Astrocyte (in vitro differentiated cells and primary cell): Measurements from ENCODE around the gene ERF. TPM values are rescaled to one million over a fixed set of nuclear protein-coding genes. Genes with fewer than 3 reads are reported as not detected.

Source experiments
- DNase-seq: peaks from one replicate; pipeline ENCODE4 v3.0.0-alpha.2; 2010; ENCODE audit warnings: low read depth
- FAIRE-seq: peaks from 2 replicates; lab custom pipeline; 2011; peaks lifted over from hg19 to GRCh38; lab: Jason Lieb, UNC
- H2AFZ ChIP-seq: 2 replicates; pipeline ENCODE4 v1.6.0; 2012; ENCODE audit warnings: low read depth, low read length, inconsistent platforms
- H3K27ac ChIP-seq: 2 replicates; pipeline ENCODE4 v1.5.1; 2011; ENCODE audit warnings: low read depth, low read length, inconsistent platforms
- H3K27me3 ChIP-seq: 2 replicates; pipeline ENCODE4 v1.6.0; 2011; ENCODE audit warnings: low read length, inconsistent platforms; ENCODE audit not compliant: insufficient read depth
- H3K36me3 ChIP-seq: 2 replicates; pipeline ENCODE4 v1.5.1; 2011; ENCODE audit warnings: low read length, inconsistent platforms; ENCODE audit not compliant: insufficient read depth
- H3K4me1 ChIP-seq: 2 replicates; pipeline ENCODE4 v1.5.1; 2011; ENCODE audit warnings: low read length, inconsistent platforms; ENCODE audit not compliant: insufficient read depth
- H3K4me2 ChIP-seq: 2 replicates; pipeline ENCODE4 v1.6.0; 2012; ENCODE audit warnings: low read length, inconsistent platforms
- H3K4me3 ChIP-seq: 2 replicates; pipeline ENCODE4 v1.5.1; 2011; ENCODE audit warnings: low read depth, mild to moderate bottlenecking, low read length, inconsistent platforms; ENCODE audit not compliant: insufficient read depth
- H3K79me2 ChIP-seq: 2 replicates; pipeline ENCODE4 v1.6.0; 2012; ENCODE audit warnings: mild to moderate bottlenecking, low read length, inconsistent platforms; ENCODE audit not compliant: insufficient read depth
- H3K9ac ChIP-seq: 2 replicates; pipeline ENCODE4 v1.6.0; 2012; ENCODE audit warnings: mild to moderate bottlenecking, low read length, inconsistent platforms
- H3K9me3 ChIP-seq: 2 replicates; pipeline ENCODE4 v1.5.1; 2012; ENCODE audit warnings: low read depth, mild to moderate bottlenecking, low read length, inconsistent platforms; ENCODE audit not compliant: insufficient read depth
- H4K20me1 ChIP-seq: 2 replicates; pipeline ENCODE4 v1.6.0; 2012; ENCODE audit warnings: low read length, inconsistent platforms; ENCODE audit not compliant: insufficient read depth
- H3K27ac Mint-ChIP-seq: one replicate; pipeline ENCODE4 v1.8.0; 2021; ENCODE audit warnings: mild to moderate bottlenecking, mixed read lengths; ENCODE audit not compliant: unreplicated experiment
- H3K27me3 Mint-ChIP-seq: one replicate; pipeline ENCODE4 v1.8.0; 2021; ENCODE audit warnings: low read depth, mixed read lengths; ENCODE audit not compliant: unreplicated experiment
- H3K36me3 Mint-ChIP-seq: one replicate; pipeline ENCODE4 v1.8.0; 2021; ENCODE audit warnings: low read depth, mixed read lengths; ENCODE audit not compliant: unreplicated experiment
- H3K4me1 Mint-ChIP-seq: one replicate; pipeline ENCODE4 v1.8.0; 2021; ENCODE audit warnings: low read depth, mixed read lengths; ENCODE audit not compliant: unreplicated experiment
- H3K4me3 Mint-ChIP-seq: one replicate; pipeline ENCODE4 v1.8.0; 2021; ENCODE audit warnings: mild to moderate bottlenecking, moderate library complexity, mixed read lengths; ENCODE audit not compliant: unreplicated experiment
- H3K9me3 Mint-ChIP-seq: one replicate; pipeline ENCODE4 v1.8.0; 2021; ENCODE audit warnings: mild to moderate bottlenecking, mixed read lengths; ENCODE audit not compliant: unreplicated experiment
- CTCF ChIP-seq: IDR thresholded peaks from 2 replicates; pipeline ENCODE4 v1.5.1; 2011; ENCODE audit warnings: low read depth, mild to moderate bottlenecking, inconsistent platforms, low read length, moderate library complexity; ENCODE audit not compliant: insufficient read depth
- EZH2 ChIP-seq: IDR thresholded peaks from 2 replicates; pipeline ENCODE4 v1.6.1; 2012; ENCODE audit warnings: mild to moderate bottlenecking, low read length, inconsistent platforms; ENCODE audit not compliant: insufficient read depth
- total RNA-seq: library from RNA; stranded (reverse); gene quantifications from 2 replicates; pipeline ENCODE4 v1.2.1, GENCODE V29; 2021

Gene ERF
- total RNA-seq, 1 donor from 2014 or later = 108 TPM

GRCh38 chr19:42235181-42235580 lies 19.7 kb downstream of the ERF start:
- Mint-ChIP-seq H3K27me3 (no peaks in the 10 kb centered on the region), H3K4me1 (peaks cover 4% of the 10 kb centered on the region), H3K9me3 (no peaks in the 10 kb centered on the region), H3K4me3 (peak overlapping the region; percentile 57), H3K36me3 (peaks cover 31% of the 10 kb centered on the region), H3K27ac (no peak overlapping the region)
- no peaks in the 10 kb centered on the region for H3K27me3 ChIP-seq
- H3K36me3 ChIP-seq = peaks cover 37% of the 10 kb centered on the region
- peaks cover 74% of the 10 kb centered on the region for H4K20me1 ChIP-seq
- H2AFZ ChIP-seq = no peak overlapping the region
- H3K27ac ChIP-seq = no peak overlapping the region
- H3K79me2 ChIP-seq = peaks cover 52% of the 10 kb centered on the region
- no peaks in the 10 kb centered on the region for H3K9me3 ChIP-seq
- TF ChIP-seq EZH2 = no peak
- H3K4me3 ChIP-seq = no peak overlapping the region
- no peak for FAIRE-seq
- DNase-seq = no peak
- H3K9ac ChIP-seq = no peak overlapping the region
- H3K4me1 ChIP-seq = no peaks in the 10 kb centered on the region
- H3K4me2 ChIP-seq = no peak overlapping the region

GRCh38 chr19:42234364-42234763 lies 20.6 kb downstream of the ERF start:
- Histone ChIP-seq H3K9ac (no peak overlapping the region), H3K79me2 (peaks cover 51% of the 10 kb centered on the region), H3K4me3 (no peak overlapping the region), H3K4me1 (no peaks in the 10 kb centered on the region), H3K9me3 (no peaks in the 10 kb centered on the region), H3K4me2 (no peak overlapping the region), H3K27ac (no peak overlapping the region), H3K27me3 (no peaks in the 10 kb centered on the region), H3K36me3 (peaks cover 37% of the 10 kb centered on the region), H2AFZ (no peak overlapping the region), H4K20me1 (peaks cover 74% of the 10 kb centered on the region)
- Mint-ChIP-seq H3K27me3 (no peaks in the 10 kb centered on the region), H3K4me3 (no peak overlapping the region), H3K9me3 (no peaks in the 10 kb centered on the region), H3K27ac (no peak overlapping the region), H3K36me3 (peaks cover 33% of the 10 kb centered on the region), H3K4me1 (peaks cover 8% of the 10 kb centered on the region)
- FAIRE-seq (no peak), DNase-seq (no peak)
- TF ChIP-seq CTCF = no peak
- no peak for TF ChIP-seq EZH2

GRCh38 chr19:42233678-42234292 lies 21.1 kb downstream of the ERF start:
- Mint-ChIP-seq H3K36me3 (peaks cover 32% of the 10 kb centered on the region), H3K4me1 (peaks cover 7% of the 10 kb centered on the region), H3K27ac (no peak overlapping the region), H3K27me3 (no peaks in the 10 kb centered on the region), H3K9me3 (no peaks in the 10 kb centered on the region), H3K4me3 (no peak overlapping the region)
- no peak overlapping the region for H3K4me3 ChIP-seq
- H3K27ac ChIP-seq = no peak overlapping the region
- H3K9ac ChIP-seq = no peak overlapping the region
- no peak for DNase-seq
- no peak for FAIRE-seq
- H3K79me2 ChIP-seq = peaks cover 51% of the 10 kb centered on the region
- TF ChIP-seq EZH2 = no peak
- no peak for TF ChIP-seq CTCF
- H3K9me3 ChIP-seq = no peaks in the 10 kb centered on the region
- H3K27me3 ChIP-seq = no peaks in the 10 kb centered on the region
- no peaks in the 10 kb centered on the region for H3K4me1 ChIP-seq
- no peak overlapping the region for H3K4me2 ChIP-seq
- peaks cover 37% of the 10 kb centered on the region for H3K36me3 ChIP-seq
- peaks cover 74% of the 10 kb centered on the region for H4K20me1 ChIP-seq
- no peak overlapping the region for H2AFZ ChIP-seq
